Measurements from ENCODE around the gene DOCK1.

DOCK1 gene

GRCh38 chr10:127354255-127354654 lies 449.0 kb downstream of the DOCK1 start:
- H3K9ac ChIP-seq (ENCODE audit: low read depth, low read length, poor library complexity) = no peak overlapping the region
- H2BK5ac ChIP-seq (ENCODE audit: low read length) = no peak overlapping the region
- no peak overlapping the region for H2AFZ ChIP-seq (ENCODE audit: low read length)
- no peak overlapping the region for H2BK15ac ChIP-seq (ENCODE audit: low read length)
- no peak overlapping the region for H3K27ac ChIP-seq (replicated peaks; ENCODE audit: low read length)
- no CpG with 5 or more reads among the region's 7 CpGs for WGBS, 2 donors (ENCODE audit: extremely low coverage in 2 of 2, insufficient read length in 2 of 2, insufficient replicate concordance in 1 of 2)
- no peak for DNase-seq (ENCODE audit: low spot score)
- no peaks in the 10 kb centered on the region for H3K9me3 ChIP-seq (replicated peaks in 1 of 2; ENCODE audit: control insufficient read depth in 2 of 2, insufficient read depth in 1 of 2, low read depth in 1 of 2, low read length in 2 of 2)
- H3K4me3 ChIP-seq (ENCODE audit: low read length in 2 of 2) = no peak overlapping the region
- no peak overlapping the region for H4K91ac ChIP-seq (ENCODE audit: low read depth, low read length, poor library complexity)
- H3K18ac ChIP-seq (ENCODE audit: low read length) = no peak overlapping the region
- no peak overlapping the region for H3K4me2 ChIP-seq (ENCODE audit: insufficient read depth, low read length, poor library complexity, severe bottlenecking)
- no peak overlapping the region for H4K8ac ChIP-seq (ENCODE audit: low read depth, low read length)
- no peak overlapping the region for H2BK120ac ChIP-seq (ENCODE audit: low read depth, low read length)
- H3K36me3 ChIP-seq (replicated peaks in 1 of 2; ENCODE audit: control insufficient read depth in 2 of 2, insufficient read depth in 2 of 2, low read length in 2 of 2) = no peaks in the 10 kb centered on the region
- H2AK5ac ChIP-seq (ENCODE audit: low read depth, low read length) = no peak overlapping the region
- H3K27me3 ChIP-seq (ENCODE audit: control insufficient read depth in 3 of 3, insufficient read depth in 3 of 3, low read depth in 1 of 3, low read length in 3 of 3) = no peaks in the 10 kb centered on the region
- H3K14ac ChIP-seq (ENCODE audit: low read length) = no peak overlapping the region
- H3K79me1 ChIP-seq (ENCODE audit: low read depth, low read length) = no peaks in the 10 kb centered on the region
- H3K4ac ChIP-seq (ENCODE audit: low read length) = no peak overlapping the region
- H3K4me1 ChIP-seq (ENCODE audit: control insufficient read depth in 2 of 2, insufficient read depth in 1 of 2, low read depth in 1 of 2, low read length in 2 of 2) = no peaks in the 10 kb centered on the region
- no peak overlapping the region for H3K23ac ChIP-seq (ENCODE audit: low read depth, low read length, poor library complexity)
- no peak overlapping the region for H2BK12ac ChIP-seq (ENCODE audit: low read length)

GRCh38 chr10:127354992-127355391 lies 449.8 kb downstream of the DOCK1 start:
- Histone ChIP-seq H2AFZ (ENCODE audit: low read length) (no peak overlapping the region), H2BK5ac (ENCODE audit: low read length) (no peak overlapping the region), H3K9ac (ENCODE audit: low read depth, low read length, poor library complexity) (no peak overlapping the region), H2AK5ac (ENCODE audit: low read depth, low read length) (no peak overlapping the region), H3K36me3 (replicated peaks in 1 of 2; ENCODE audit: control insufficient read depth in 2 of 2, insufficient read depth in 2 of 2, low read length in 2 of 2) (no peaks in the 10 kb centered on the region), H2BK12ac (ENCODE audit: low read length) (no peak overlapping the region), H3K4me3 (ENCODE audit: low read length in 2 of 2) (no peak overlapping the region), H3K14ac (ENCODE audit: low read length) (no peak overlapping the region), H4K8ac (ENCODE audit: low read depth, low read length) (no peak overlapping the region), H3K23ac (ENCODE audit: low read depth, low read length, poor library complexity) (no peak overlapping the region), H3K79me1 (ENCODE audit: low read depth, low read length) (no peaks in the 10 kb centered on the region), H2BK120ac (ENCODE audit: low read depth, low read length) (no peak overlapping the region), H3K4ac (ENCODE audit: low read length) (no peak overlapping the region), H3K18ac (ENCODE audit: low read length) (no peak overlapping the region), H3K4me1 (ENCODE audit: control insufficient read depth in 2 of 2, insufficient read depth in 1 of 2, low read depth in 1 of 2, low read length in 2 of 2) (no peaks in the 10 kb centered on the region), H3K4me2 (ENCODE audit: insufficient read depth, low read length, poor library complexity, severe bottlenecking) (no peak overlapping the region), H3K27ac (replicated peaks; ENCODE audit: low read length) (no peak overlapping the region), H2BK15ac (ENCODE audit: low read length) (no peak overlapping the region), H4K91ac (ENCODE audit: low read depth, low read length, poor library complexity) (no peak overlapping the region), H3K9me3 (replicated peaks in 1 of 2; ENCODE audit: control insufficient read depth in 2 of 2, insufficient read depth in 1 of 2, low read depth in 1 of 2, low read length in 2 of 2) (no peaks in the 10 kb centered on the region), H3K27me3 (ENCODE audit: control insufficient read depth in 3 of 3, insufficient read depth in 3 of 3, low read depth in 1 of 3, low read length in 3 of 3) (no peaks in the 10 kb centered on the region)
- WGBS, 2 donors (ENCODE audit: extremely low coverage in 2 of 2, insufficient read length in 2 of 2, insufficient replicate concordance in 1 of 2) = no CpG with 5 or more reads among the region's 1 CpG
- DNase-seq (ENCODE audit: low spot score) = no peak

- Histone ChIP-seq H3K14ac (ENCODE audit: low read length) (no peak overlapping the region), H2BK15ac (ENCODE audit: low read length) (no peak overlapping the region), H2AFZ (ENCODE audit: low read length) (no peak overlapping the region), H3K9me3 (replicated peaks in 1 of 2; ENCODE audit: control insufficient read depth in 2 of 2, insufficient read depth in 1 of 2, low read depth in 1 of 2, low read length in 2 of 2) (no peaks in the 10 kb centered on the region), H3K4me3 (ENCODE audit: low read length in 2 of 2) (no peak overlapping the region), H3K4me1 (ENCODE audit: control insufficient read depth in 2 of 2, insufficient read depth in 1 of 2, low read depth in 1 of 2, low read length in 2 of 2) (no peaks in the 10 kb centered on the region), H2BK5ac (ENCODE audit: low read length) (no peak overlapping the region), H4K8ac (ENCODE audit: low read depth, low read length) (no peak overlapping the region), H3K23ac (ENCODE audit: low read depth, low read length, poor library complexity) (no peak overlapping the region), H3K9ac (ENCODE audit: low read depth, low read length, poor library complexity) (no peak overlapping the region), H3K27ac (replicated peaks; ENCODE audit: low read length) (no peak overlapping the region), H3K36me3 (replicated peaks in 1 of 2; ENCODE audit: control insufficient read depth in 2 of 2, insufficient read depth in 2 of 2, low read length in 2 of 2) (no peaks in the 10 kb centered on the region), H3K4ac (ENCODE audit: low read length) (no peak overlapping the region), H3K27me3 (ENCODE audit: control insufficient read depth in 3 of 3, insufficient read depth in 3 of 3, low read depth in 1 of 3, low read length in 3 of 3) (no peaks in the 10 kb centered on the region), H2BK120ac (ENCODE audit: low read depth, low read length) (no peak overlapping the region), H3K4me2 (ENCODE audit: insufficient read depth, low read length, poor library complexity, severe bottlenecking) (no peak overlapping the region), H3K79me1 (ENCODE audit: low read depth, low read length) (no peaks in the 10 kb centered on the region), H4K91ac (ENCODE audit: low read depth, low read length, poor library complexity) (no peak overlapping the region), H3K18ac (ENCODE audit: low read length) (no peak overlapping the region), H2BK12ac (ENCODE audit: low read length) (no peak overlapping the region), H2AK5ac (ENCODE audit: low read depth, low read length) (no peak overlapping the region)
- no peak for DNase-seq (ENCODE audit: low spot score)
- no CpG with 5 or more reads among the region's 6 CpGs for WGBS, 2 donors (ENCODE audit: extremely low coverage in 2 of 2, insufficient read length in 2 of 2, insufficient replicate concordance in 1 of 2)
Observed at GRCh38 chr10:127356360-127356759, 451.1 kb downstream of the DOCK1 start.

- Histone ChIP-seq H3K4ac (ENCODE audit: low read length) (no peak overlapping the region), H3K4me1 (ENCODE audit: control insufficient read depth in 2 of 2, insufficient read depth in 1 of 2, low read depth in 1 of 2, low read length in 2 of 2) (no peaks in the 10 kb centered on the region), H3K36me3 (replicated peaks in 1 of 2; ENCODE audit: control insufficient read depth in 2 of 2, insufficient read depth in 2 of 2, low read length in 2 of 2) (peaks cover 0 to 2% of the 10 kb centered on the region in 2 donors), H3K18ac (ENCODE audit: low read length) (no peak overlapping the region), H2BK15ac (ENCODE audit: low read length) (no peak overlapping the region), H3K23ac (ENCODE audit: low read depth, low read length, poor library complexity) (no peak overlapping the region), H3K14ac (ENCODE audit: low read length) (no peak overlapping the region), H4K91ac (ENCODE audit: low read depth, low read length, poor library complexity) (no peak overlapping the region), H3K9me3 (replicated peaks in 1 of 2; ENCODE audit: control insufficient read depth in 2 of 2, insufficient read depth in 1 of 2, low read depth in 1 of 2, low read length in 2 of 2) (no peaks in the 10 kb centered on the region), H2AFZ (ENCODE audit: low read length) (no peak overlapping the region), H3K27ac (replicated peaks; ENCODE audit: low read length) (no peak overlapping the region), H3K27me3 (ENCODE audit: control insufficient read depth in 3 of 3, insufficient read depth in 3 of 3, low read depth in 1 of 3, low read length in 3 of 3) (no peaks in the 10 kb centered on the region), H3K79me1 (ENCODE audit: low read depth, low read length) (no peaks in the 10 kb centered on the region), H3K9ac (ENCODE audit: low read depth, low read length, poor library complexity) (no peak overlapping the region), H3K4me3 (ENCODE audit: low read length in 2 of 2) (no peak overlapping the region), H2BK12ac (ENCODE audit: low read length) (no peak overlapping the region), H4K8ac (ENCODE audit: low read depth, low read length) (no peak overlapping the region), H2AK5ac (ENCODE audit: low read depth, low read length) (no peak overlapping the region), H2BK5ac (ENCODE audit: low read length) (no peak overlapping the region), H2BK120ac (ENCODE audit: low read depth, low read length) (no peak overlapping the region), H3K4me2 (ENCODE audit: insufficient read depth, low read length, poor library complexity, severe bottlenecking) (no peak overlapping the region)
- no peak for DNase-seq (ENCODE audit: low spot score)
- WGBS, 2 donors (ENCODE audit: extremely low coverage in 2 of 2, insufficient read length in 2 of 2, insufficient replicate concordance in 1 of 2) = no CpG with 5 or more reads among the region's 6 CpGs
Observed at GRCh38 chr10:127357265-127357664, 452.0 kb downstream of the DOCK1 start.

Data from neuronal stem cell (in vitro differentiated cells).